Thyroid gland (tissue), 4 donors: ENCODE results near the gene QPCT.

ENCODE experiments used
- POLR2A ChIP-seq, 2 donors: fragments of 450-650 bp; IDR thresholded peaks; one replicate each; pipeline ENCODE4 v1.6.1; 2017; ENCODE audit warnings: antibody characterized with exemption in 2 of 2, mild to moderate bottlenecking in 2 of 2, moderate library complexity in 1 of 2
- TF ChIP-seq, protein P1 (sequence below), 6 experiments: fragments of 200-600 bp in 3 of 6; fragments of 450-650 bp in 3 of 6; sonication (generic) in 3 of 6; IDR thresholded peaks; one replicate each; pipeline ENCODE4 v1.5.1; 2016 to 2019; ENCODE audit warnings: antibody characterized with exemption in 6 of 6, mild to moderate bottlenecking in 2 of 6, inconsistent platforms in 1 of 6, moderate library complexity in 1 of 6

DNA sequence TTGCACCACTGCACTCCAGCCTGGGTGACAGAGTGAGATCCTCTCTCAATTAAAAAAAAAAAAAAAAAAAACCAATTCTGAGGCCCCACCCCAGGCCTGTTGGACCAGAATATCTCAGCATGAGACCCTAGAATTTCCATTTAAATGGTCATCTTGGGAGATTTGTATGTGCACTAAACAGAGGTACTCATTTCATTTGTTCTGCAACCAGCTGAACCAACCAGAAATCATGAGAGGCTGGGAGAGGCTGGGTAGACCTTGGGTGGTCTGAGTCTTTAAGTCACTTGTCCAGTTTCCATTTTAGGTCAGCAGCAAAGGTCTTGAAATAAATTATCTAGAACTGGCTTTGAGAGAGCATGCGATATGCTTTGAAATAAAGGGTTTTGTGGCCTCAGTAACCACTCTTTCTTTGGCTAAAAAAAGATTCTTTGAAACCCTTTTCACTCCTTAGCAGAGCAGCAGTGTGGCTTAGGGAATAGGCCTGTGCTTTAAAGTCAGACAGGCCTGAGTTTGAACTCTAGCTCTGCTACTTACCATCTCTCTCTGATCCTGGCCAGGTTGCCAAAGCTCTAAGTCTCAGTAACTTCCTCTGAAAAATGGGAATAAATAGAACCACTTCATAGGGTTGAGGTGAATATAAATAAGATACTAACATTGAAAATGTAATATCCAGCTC is 52.6 kb downstream of the QPCT start:
- TF ChIP-seq, protein P1, sequence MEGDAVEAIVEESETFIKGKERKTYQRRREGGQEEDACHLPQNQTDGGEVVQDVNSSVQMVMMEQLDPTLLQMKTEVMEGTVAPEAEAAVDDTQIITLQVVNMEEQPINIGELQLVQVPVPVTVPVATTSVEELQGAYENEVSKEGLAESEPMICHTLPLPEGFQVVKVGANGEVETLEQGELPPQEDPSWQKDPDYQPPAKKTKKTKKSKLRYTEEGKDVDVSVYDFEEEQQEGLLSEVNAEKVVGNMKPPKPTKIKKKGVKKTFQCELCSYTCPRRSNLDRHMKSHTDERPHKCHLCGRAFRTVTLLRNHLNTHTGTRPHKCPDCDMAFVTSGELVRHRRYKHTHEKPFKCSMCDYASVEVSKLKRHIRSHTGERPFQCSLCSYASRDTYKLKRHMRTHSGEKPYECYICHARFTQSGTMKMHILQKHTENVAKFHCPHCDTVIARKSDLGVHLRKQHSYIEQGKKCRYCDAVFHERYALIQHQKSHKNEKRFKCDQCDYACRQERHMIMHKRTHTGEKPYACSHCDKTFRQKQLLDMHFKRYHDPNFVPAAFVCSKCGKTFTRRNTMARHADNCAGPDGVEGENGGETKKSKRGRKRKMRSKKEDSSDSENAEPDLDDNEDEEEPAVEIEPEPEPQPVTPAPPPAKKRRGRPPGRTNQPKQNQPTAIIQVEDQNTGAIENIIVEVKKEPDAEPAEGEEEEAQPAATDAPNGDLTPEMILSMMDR (IDR thresholded peaks at IDR 0.05): no peak
- no peak for TF ChIP-seq POLR2A (IDR thresholded peaks at IDR 0.05)
